ENCODE measurements around the gene CST9.

Gene CST9

DNA sequence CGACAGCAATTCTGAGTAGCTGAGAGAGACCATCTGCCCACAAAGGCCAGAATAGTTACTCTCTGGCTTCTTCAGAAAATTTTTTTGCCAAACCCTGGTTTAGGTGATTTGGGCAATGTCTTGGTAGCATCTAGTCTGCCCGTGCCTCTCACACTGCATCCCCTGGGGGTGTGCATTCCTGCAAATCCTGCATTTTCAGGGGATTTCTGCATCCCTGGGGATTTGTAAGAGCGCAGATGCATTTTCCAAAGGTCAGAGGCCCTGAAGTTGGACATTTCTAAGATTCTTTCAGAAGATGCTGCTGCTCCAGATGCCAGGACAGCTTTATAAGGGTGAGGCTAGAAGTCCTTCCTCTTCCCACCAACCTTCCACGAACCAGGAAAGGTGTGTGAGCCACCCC lies 4.0 kb downstream of the CST9 start:
- no peak for TF ChIP-seq CTCF (conservative IDR thresholded peaks at IDR 0.05; ENCODE audit: low read depth, low read length)
- H3K4me3 ChIP-seq (ENCODE audit: low read depth, low read length), result no peak overlapping the region
- DNase-seq (ENCODE audit: low read depth), result peak; percentile 51

DNA sequence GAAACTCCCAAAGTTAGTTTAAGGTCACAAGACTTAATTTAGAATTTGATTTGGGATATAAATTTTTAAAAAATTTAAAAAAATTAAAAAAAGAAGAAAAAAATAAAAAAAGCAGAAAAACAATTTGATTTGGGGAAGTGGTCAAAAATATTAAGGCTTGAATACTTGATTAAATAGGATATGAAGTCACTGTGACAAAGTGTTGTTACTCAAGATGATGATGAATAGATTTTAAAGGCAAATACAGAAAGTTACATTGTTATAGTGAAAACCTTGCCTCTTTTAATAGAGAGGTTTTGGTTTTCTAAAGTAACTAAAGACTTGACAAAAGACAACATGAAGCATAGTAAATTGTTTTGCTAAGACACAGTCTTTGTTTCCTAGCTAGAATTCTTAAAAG lies 7.2 kb downstream of the CST9 start:
- DNase-seq (ENCODE audit: low read depth), result no peak
- TF ChIP-seq CTCF (conservative IDR thresholded peaks at IDR 0.05; ENCODE audit: low read depth, low read length), result no peak
- H3K4me3 ChIP-seq (ENCODE audit: low read depth, low read length), result no peak overlapping the region

DNA sequence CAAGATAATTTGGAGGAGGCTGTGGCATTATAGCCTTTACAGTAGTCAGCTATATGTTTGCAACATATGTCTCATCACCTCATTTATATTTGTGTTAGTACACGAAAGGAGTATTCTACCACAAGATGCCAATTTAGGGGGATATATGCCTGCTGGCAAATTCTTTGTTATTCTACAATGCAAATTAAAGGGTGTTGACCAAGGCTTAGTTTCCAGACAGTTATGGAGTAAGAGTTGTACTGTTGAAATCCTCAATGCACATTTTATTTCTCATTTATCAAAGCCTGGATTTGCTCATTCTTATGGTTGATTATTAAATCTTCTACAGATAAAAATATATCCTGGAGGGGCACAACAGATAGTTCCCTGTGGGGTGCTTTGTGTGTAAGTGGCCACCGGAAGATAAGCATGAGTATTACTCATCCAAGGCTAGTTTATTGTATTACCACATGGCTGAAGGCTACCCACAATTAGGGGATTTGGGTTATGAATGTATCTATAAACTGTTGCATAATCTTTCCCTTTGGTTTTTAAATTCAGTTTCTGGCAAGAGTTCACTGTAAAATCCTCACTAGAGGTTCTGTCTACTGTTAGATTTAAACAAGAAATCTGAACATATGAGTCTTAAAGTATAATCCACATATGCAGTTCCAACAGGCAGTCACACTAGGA lies 9.0 kb downstream of the CST9 start:
- no peak for TF ChIP-seq CTCF (conservative IDR thresholded peaks at IDR 0.05; ENCODE audit: low read depth, low read length)
- no peak overlapping the region for H3K4me3 ChIP-seq (ENCODE audit: low read depth, low read length)
- DNase-seq (ENCODE audit: low read depth), result peak; percentile 36

DNA sequence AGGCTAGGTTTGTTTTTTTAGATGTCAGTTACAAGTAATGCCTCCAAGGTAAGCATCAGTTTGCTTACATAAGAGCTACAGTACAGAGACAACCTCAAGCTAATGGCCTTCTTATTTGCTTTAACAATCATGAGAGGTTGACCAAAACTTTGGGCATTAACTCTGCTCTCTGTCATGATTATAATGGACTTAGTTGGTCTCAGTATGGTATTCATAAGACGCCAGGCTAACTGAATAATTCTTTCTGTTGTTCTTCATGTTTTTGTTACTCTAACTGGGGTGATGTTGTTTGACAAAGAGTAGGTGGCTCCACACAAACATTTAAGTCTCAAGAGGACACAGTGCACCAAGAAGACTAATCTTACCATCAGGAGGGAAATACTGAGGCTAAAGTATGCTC lies 9.8 kb downstream of the CST9 start:
- no peak overlapping the region for H3K4me3 ChIP-seq (ENCODE audit: low read depth, low read length)
- no peak for TF ChIP-seq CTCF (conservative IDR thresholded peaks at IDR 0.05; ENCODE audit: low read depth, low read length)
- no peak for DNase-seq (ENCODE audit: low read depth)

GRCh38 chr20:23588434-23589403 lies 17.0 kb downstream of the CST9 start:
- no peak for TF ChIP-seq CTCF (conservative IDR thresholded peaks at IDR 0.05; ENCODE audit: low read depth, low read length)
- no peak for DNase-seq (ENCODE audit: low read depth)
- H3K4me3 ChIP-seq (ENCODE audit: low read depth, low read length), result no peak overlapping the region

GRCh38 chr20:23587631-23588030 lies 18.1 kb downstream of the CST9 start:
- no peak for TF ChIP-seq CTCF (conservative IDR thresholded peaks at IDR 0.05; ENCODE audit: low read depth, low read length)
- DNase-seq (ENCODE audit: low read depth), result no peak

More at GRCh38 chr20:23587631-23588030, 18.1 kb downstream of the CST9 start:
- H3K4me3 ChIP-seq (ENCODE audit: low read depth, low read length), result no peak overlapping the region

Data from choroid plexus epithelial cell (primary cell).